H1 (cell line): ENCODE measurements around the gene NEUROD1. TPM values are rescaled to one million over a fixed set of nuclear protein-coding genes. Genes with fewer than 3 reads are reported as not detected.

ENCODE experiments used
- CTCF ChIA-PET: fragments of 300-600 bp; sonication (Branson Sonifier 250); formaldehyde crosslinking; loops from one replicate; lab custom pipeline; 2021; ENCODE audit not compliant: partially characterized antibody; lab: Charles Lee
- POLR2A ChIA-PET: fragments of 300-600 bp; sonication (Branson Sonifier 250); formaldehyde crosslinking; loops from one replicate; lab custom pipeline; 2021; ENCODE audit warnings: inconsistent platforms; ENCODE audit not compliant: partially characterized antibody; lab: Charles Lee
- DNase-seq, 2 experiments: peaks; one replicate each; pipeline versions ENCODE4 v3.0.0 to v3.0.0-alpha.2; 2010 to 2022; ENCODE audit warnings: low spot score in 2 of 2, low read depth in 1 of 2, mixed read lengths in 1 of 2
- FAIRE-seq: peaks from 2 replicates; lab custom pipeline; 2011; peaks lifted over from hg19 to GRCh38; lab: Jason Lieb, UNC
- H2AFZ ChIP-seq: 2 replicates; pipeline ENCODE4 v1.8.1; 2012; ENCODE audit warnings: low read length, inconsistent platforms
- H2AK5ac ChIP-seq: 2 replicates; pipeline ENCODE4 v1.6.1; 2013; ENCODE audit warnings: low read depth, low read length
- H2BK120ac ChIP-seq: replicated peaks from 2 replicates; pipeline ENCODE3; 2013; ENCODE audit warnings: low read depth, low read length, inconsistent platforms
- H2BK12ac ChIP-seq: 2 replicates; pipeline ENCODE4 v1.6.1; 2013; ENCODE audit warnings: low read depth, low read length
- H2BK15ac ChIP-seq: 2 replicates; pipeline ENCODE4 v1.6.1; 2013; ENCODE audit warnings: low read length
- H2BK20ac ChIP-seq: 2 replicates; pipeline ENCODE4 v1.6.1; 2013; ENCODE audit warnings: low read length
- H2BK5ac ChIP-seq: 2 replicates; pipeline ENCODE4 v1.6.1; 2013; ENCODE audit warnings: low read depth, low read length
- H3K14ac ChIP-seq: 2 replicates; pipeline ENCODE4 v1.6.1; 2013; ENCODE audit warnings: inconsistent platforms; ENCODE audit not compliant: insufficient read length
- H3K18ac ChIP-seq: 2 replicates; pipeline ENCODE4 v1.6.1; 2013; ENCODE audit warnings: low read length; ENCODE audit errors: extremely low read depth
- H3K23ac ChIP-seq: 2 replicates; pipeline ENCODE4 v1.6.1; 2013; ENCODE audit warnings: inconsistent platforms; ENCODE audit not compliant: insufficient read length
- H3K23me2 ChIP-seq: 2 replicates; pipeline ENCODE4 v1.6.1; 2013; ENCODE audit warnings: low read depth, low read length
- H3K27ac ChIP-seq: 2 replicates; pipeline ENCODE4 v1.6.1; 2011; ENCODE audit warnings: low read depth, low read length, inconsistent platforms
- H3K27me3 ChIP-seq, 4 experiments: replicated peaks in 1 of 4; 1 replicate in 1 of 4; 2 replicates in 3 of 4; pipeline versions ENCODE4 v1.6.1 to v1.8.1; 2011 to 2013; ENCODE audit warnings: low read length in 3 of 4, mild to moderate bottlenecking in 3 of 4, inconsistent platforms in 2 of 4, mixed read lengths in 2 of 4, moderate library complexity in 1 of 4; ENCODE audit not compliant: control insufficient read depth in 3 of 4, insufficient read depth in 3 of 4; ENCODE audit errors: extremely low read depth in 1 of 4
- H3K36me3 ChIP-seq, 4 experiments: 2 replicates each; pipeline versions ENCODE4 v1.6.1 to v1.8.1; 2011 to 2013; ENCODE audit warnings: mild to moderate bottlenecking in 4 of 4, low read length in 3 of 4, moderate library complexity in 2 of 4, control low read depth in 1 of 4, inconsistent platforms in 1 of 4; ENCODE audit not compliant: insufficient read depth in 4 of 4, control insufficient read depth in 2 of 4
- H3K4ac ChIP-seq: replicated peaks from 2 replicates; pipeline ENCODE3; 2013; ENCODE audit warnings: low read length, low read depth, mixed read lengths, inconsistent platforms; ENCODE audit not compliant: insufficient read length
- H3K4me1 ChIP-seq, 4 experiments: replicated peaks in 1 of 4; 1 replicate in 1 of 4; 2 replicates in 3 of 4; pipeline versions ENCODE4 v1.6.1 to v1.8.1; 2011 to 2013; ENCODE audit warnings: low read length in 3 of 4, inconsistent platforms in 2 of 4, mixed read lengths in 1 of 4; ENCODE audit not compliant: insufficient read depth in 4 of 4, control insufficient read depth in 3 of 4
- H3K4me2 ChIP-seq, 2 experiments: 2 replicates each; pipeline versions ENCODE4 v1.6.1 to v1.8.1; 2011 to 2013; ENCODE audit warnings: low read depth in 2 of 2, low read length in 2 of 2, control low read depth in 1 of 2, inconsistent platforms in 1 of 2, mild to moderate bottlenecking in 1 of 2; ENCODE audit not compliant: insufficient read depth in 1 of 2
- H3K4me3 ChIP-seq, 4 experiments: fragments of 200-600, 300-600 bp in 1 of 4; sonication (generic), shearing (Covaris generic), sonication (Bioruptor Twin) in 1 of 4; 2 replicates each; pipeline versions ENCODE4 v1.5.1 to v1.8.1; 2011 to 2016; ENCODE audit warnings: low read length in 4 of 4, low read depth in 3 of 4, control low read depth in 2 of 4, inconsistent platforms in 2 of 4, mild to moderate bottlenecking in 2 of 4, mixed read lengths in 1 of 4, moderate library complexity in 1 of 4; ENCODE audit not compliant: insufficient read depth in 2 of 4; ENCODE audit errors: extremely low read depth in 1 of 4
- H3K56ac ChIP-seq: replicated peaks from 2 replicates; pipeline ENCODE3; 2013; ENCODE audit warnings: low read depth, mild to moderate bottlenecking, mixed read lengths, low read length, inconsistent platforms; ENCODE audit not compliant: insufficient read length
- H3K79me1 ChIP-seq: 2 replicates; pipeline ENCODE4 v1.6.1; 2013; ENCODE audit warnings: low read depth, low read length, control low read depth
- H3K79me2 ChIP-seq, 2 experiments: 2 replicates each; pipeline versions ENCODE4 v1.6.1 to v1.8.1; 2012 to 2013; ENCODE audit warnings: low read length in 2 of 2, mild to moderate bottlenecking in 2 of 2, inconsistent platforms in 1 of 2; ENCODE audit not compliant: insufficient read depth in 2 of 2, control insufficient read depth in 1 of 2
- H3K9ac ChIP-seq, 4 experiments: replicated peaks in 1 of 4; 1 replicate in 1 of 4; 2 replicates in 3 of 4; pipeline versions ENCODE4 v1.6.1 to v1.8.1; 2011 to 2013; ENCODE audit warnings: low read depth in 3 of 4, low read length in 3 of 4, control low read depth in 2 of 4, mild to moderate bottlenecking in 2 of 4, moderate library complexity in 2 of 4, inconsistent platforms in 1 of 4; ENCODE audit errors: extremely low read depth in 1 of 4
- H3K9me3 ChIP-seq, 2 experiments: 2 replicates each; pipeline versions ENCODE4 v1.6.1 to v1.8.1; 2012 to 2013; ENCODE audit warnings: mild to moderate bottlenecking in 2 of 2, moderate library complexity in 2 of 2, control low read depth in 1 of 2, inconsistent platforms in 1 of 2, low read depth in 1 of 2, low read length in 1 of 2, mixed read lengths in 1 of 2; ENCODE audit not compliant: insufficient read depth in 2 of 2
- H4K20me1 ChIP-seq, 2 experiments: replicated peaks in 1 of 2; 2 replicates each; pipeline versions ENCODE3 to v1.8.1; 2011 to 2013; ENCODE audit warnings: inconsistent platforms in 2 of 2, low read length in 2 of 2, mild to moderate bottlenecking in 1 of 2; ENCODE audit not compliant: insufficient read depth in 2 of 2, control insufficient read depth in 1 of 2
- H4K5ac ChIP-seq: 2 replicates; pipeline ENCODE4 v1.6.1; 2013; ENCODE audit warnings: low read length, low read depth, mixed read lengths, inconsistent platforms; ENCODE audit not compliant: insufficient read length
- H4K8ac ChIP-seq: 2 replicates; pipeline ENCODE4 v1.8.0; 2013; ENCODE audit warnings: mild to moderate bottlenecking, moderate library complexity, low read length, inconsistent platforms; ENCODE audit not compliant: insufficient read depth; ENCODE audit errors: extremely low read depth
- H4K91ac ChIP-seq: replicated peaks from 2 replicates; pipeline ENCODE3; 2013; ENCODE audit warnings: low read length, mixed read lengths, inconsistent platforms; ENCODE audit not compliant: insufficient read length
- WGBS, 2 experiments: shearing (Covaris generic) in 1 of 2; methylation state at CpG; one replicate each; pipeline versions ENCODE4 v1.1.6 to v1.1.7; 2013 to 2015; ENCODE audit warnings: low lambda C conversion rate in 2 of 2, mixed read lengths in 2 of 2, inconsistent platforms in 1 of 2, low coverage in 1 of 2, missing lambda C conversion rate in 1 of 2; ENCODE audit not compliant: insufficient replicate concordance in 2 of 2, insufficient coverage in 1 of 2, insufficient read length in 1 of 2; ENCODE audit errors: extremely low coverage in 1 of 2, missing lambda C conversion rate in 1 of 2; 5-methylcytosine and 5-hydroxymethylcytosine counted together
- polyA plus RNA-seq, 7 experiments: library from polyadenylated mRNA; depleted of rRNA in 3 of 7; stranded (reverse) in 5 of 7; unstranded in 2 of 7; fragments of >200 nt in 5 of 7; fragments of 200-250 nt in 2 of 7; gene quantifications; 1 replicate in 5 of 7; 2 replicates in 1 of 7; 4 replicates in 1 of 7; pipeline versions ENCODE4 v1.2.1 to v1.2.3, GENCODE V29; 2011 to 2013; ENCODE audit warnings: missing spikeins in 2 of 7, mixed read lengths in 2 of 7
- total RNA-seq: library from RNA; stranded (reverse); fragmentation: NEBNext Ultra II Directional; extraction: Animal tissue kit (Norgen Biotek cat#: 25700); gene quantifications from 2 replicates; pipeline ENCODE4 v1.2.1, GENCODE V29; 2021

NEUROD1 gene
- total and polyA plus RNA-seq, 2 of the 8 experiments (the other 6 are each of a cell fraction or from before 2014, with no cell fraction given): 0.08 TPM; not detected in 1

GRCh38 chr2:181690860-181691259, 10.5 kb upstream of the NEUROD1 start:
- H3K9ac ChIP-seq: no peak overlapping the region
- 94% methylated on average over 2 of the region's 2 CpGs; no CpG with 5 or more reads in 1 of the 2 experiments for WGBS, 2 experiments
- H3K56ac ChIP-seq: no peak overlapping the region
- no peak overlapping the region for H2BK15ac ChIP-seq
- DNase-seq: no peak
- H3K27me3 ChIP-seq: peaks cover 0 to 20% (median 10%) of the 10 kb centered on the region in 4 experiments; a peak in 6 of 7 replicates
- no peak overlapping the region for H2BK20ac ChIP-seq
- H3K4me1 ChIP-seq: no peaks in the 10 kb centered on the region
- H3K4me2 ChIP-seq: no peak overlapping the region
- H4K8ac ChIP-seq: no peak overlapping the region
- no peaks in the 10 kb centered on the region for H3K79me1 ChIP-seq
- H3K4ac ChIP-seq: no peak overlapping the region
- H3K9me3 ChIP-seq: no peaks in the 10 kb centered on the region
- ChIA-PET CTCF (interaction anchor here (1.6 kb wide), 2 partner anchors 13 to 24 kb away, joined by 3 to 6 read pairs; no protein-coding TSS in a partner anchor), POLR2A (interaction anchor here (0.6 kb wide), 1 partner anchor 43 kb away, joined by 3 read pairs; no protein-coding TSS in a partner anchor)
- no peak overlapping the region for H3K14ac ChIP-seq
- no peak overlapping the region for H2BK12ac ChIP-seq
- no peak overlapping the region for H2BK120ac ChIP-seq
- no peaks in the 10 kb centered on the region for H3K79me2 ChIP-seq
- no peak overlapping the region for H3K23ac ChIP-seq
- no peak overlapping the region for H3K27ac ChIP-seq
- no peak overlapping the region for H2BK5ac ChIP-seq
- H3K18ac ChIP-seq: no peak overlapping the region
- H4K91ac ChIP-seq: no peak overlapping the region
- H4K20me1 ChIP-seq: no peaks in the 10 kb centered on the region
- no peak overlapping the region for H2AFZ ChIP-seq
- H4K5ac ChIP-seq: no peak overlapping the region
- H3K4me3 ChIP-seq: no peak overlapping the region
- no peak overlapping the region for H2AK5ac ChIP-seq
- no peaks in the 10 kb centered on the region for H3K36me3 ChIP-seq
- H3K23me2 ChIP-seq: no peaks in the 10 kb centered on the region
- no peak for FAIRE-seq
